Endothelial cell of umbilical vein (primary cell): Measurements from ENCODE around the gene RALGPS2. TPM values are rescaled to one million over a fixed set of nuclear protein-coding genes. Genes with fewer than 3 reads are reported as not detected.

Source experiments
- BruUV-seq: library from RNA; stranded (reverse); fragments of 400-500 nt; replicated peaks from 2 replicates; lab custom pipeline; 2021; lab: Mats Ljungman, UMichigan
- CTCF ChIA-PET: fragments of 300-600, 350-600 bp; sonication (Branson Sonifier 250); formaldehyde crosslinking; loops from one replicate; lab custom pipeline; 2021; ENCODE audit warnings: antibody characterized with exemption, inconsistent platforms; lab: Charles Lee
- POLR2A ChIA-PET: fragments of 300-600, 350-600 bp; sonication (Branson Sonifier 250); formaldehyde crosslinking; loops from one replicate; lab custom pipeline; 2021; ENCODE audit warnings: antibody characterized with exemption, inconsistent platforms; lab: Charles Lee
- DNase-seq: peaks from one replicate; pipeline ENCODE4 v3.0.0-alpha.2; 2011; ENCODE audit warnings: low read depth, low spot score
- FAIRE-seq: peaks from 2 replicates; lab custom pipeline; 2011; peaks lifted over from hg19 to GRCh38; lab: Jason Lieb, UNC
- H2AFZ ChIP-seq: 2 replicates; pipeline ENCODE4 v1.6.0; 2012; ENCODE audit warnings: low read depth, low read length, control low read depth, inconsistent platforms
- H3K27ac ChIP-seq: 2 replicates; pipeline ENCODE4 v1.5.1; 2011; ENCODE audit warnings: low read depth, mild to moderate bottlenecking, control low read depth, low read length, moderate library complexity; ENCODE audit not compliant: insufficient read depth
- H3K27me3 ChIP-seq, 2 experiments: 2 replicates each; pipeline versions ENCODE4 v1.6.0 to v1.6.1; 2011; ENCODE audit warnings: low read length in 2 of 2, mixed read lengths in 1 of 2; ENCODE audit not compliant: control insufficient read depth in 2 of 2, insufficient read depth in 2 of 2
- H3K36me3 ChIP-seq, 2 experiments: 2 replicates in 1 of 2; 3 replicates in 1 of 2; pipeline ENCODE4 v1.5.1; 2011; ENCODE audit warnings: low read length in 2 of 2, mild to moderate bottlenecking in 1 of 2, moderate library complexity in 1 of 2; ENCODE audit not compliant: control insufficient read depth in 2 of 2, insufficient read depth in 2 of 2; ENCODE audit errors: extremely low read depth in 1 of 2
- H3K4me1 ChIP-seq: 3 replicates; pipeline ENCODE4 v1.5.1; 2011; ENCODE audit warnings: mild to moderate bottlenecking, low read length; ENCODE audit not compliant: control insufficient read depth, insufficient read depth; ENCODE audit errors: extremely low read depth
- H3K4me2 ChIP-seq: 2 replicates; pipeline ENCODE4 v1.6.1; 2011; ENCODE audit warnings: low read length, control low read depth, mixed read lengths; ENCODE audit not compliant: insufficient read depth
- H3K4me3 ChIP-seq, 3 experiments: fragments of 200-600 bp in 1 of 3; sonication (generic), shearing (Covaris generic) in 1 of 3; replicated peaks in 1 of 3; 2 replicates each; pipeline ENCODE4 v1.5.1; 2011 to 2016; ENCODE audit warnings: control low read depth in 3 of 3, low read length in 3 of 3, mild to moderate bottlenecking in 2 of 3, inconsistent platforms in 1 of 3, low read depth in 1 of 3, moderate library complexity in 1 of 3; ENCODE audit not compliant: insufficient read depth in 1 of 3
- H3K79me2 ChIP-seq: 2 replicates; pipeline ENCODE4 v1.6.0; 2012; ENCODE audit warnings: low read length, inconsistent platforms; ENCODE audit not compliant: control insufficient read depth, insufficient read depth
- H3K9ac ChIP-seq: replicated peaks from 2 replicates; pipeline ENCODE3; 2011; ENCODE audit warnings: low read length, control low read depth; ENCODE audit not compliant: insufficient read depth; ENCODE audit errors: extremely low read depth
- H3K9me1 ChIP-seq: replicated peaks from 3 replicates; pipeline ENCODE4 v1.6.0; 2011; ENCODE audit warnings: mild to moderate bottlenecking, low read length; ENCODE audit not compliant: control insufficient read depth, insufficient read depth; ENCODE audit errors: extremely low read depth
- H3K9me3 ChIP-seq: replicated peaks from 2 replicates; pipeline ENCODE4 v1.5.1; 2012; ENCODE audit warnings: low read length, inconsistent platforms; ENCODE audit not compliant: control insufficient read depth, insufficient read depth
- H4K20me1 ChIP-seq: replicated peaks from 2 replicates; pipeline ENCODE3; 2011; ENCODE audit warnings: mild to moderate bottlenecking, low read length; ENCODE audit not compliant: control insufficient read depth, insufficient read depth; ENCODE audit errors: extremely low read depth
- EZH2 ChIP-seq: IDR thresholded peaks from 2 replicates; pipeline ENCODE4 v1.6.1; 2012; ENCODE audit warnings: borderline replicate concordance, low read depth, mild to moderate bottlenecking, moderate library complexity, low read length, inconsistent platforms; ENCODE audit not compliant: severe bottlenecking
- FOS ChIP-seq: IDR thresholded peaks from 2 replicates; pipeline ENCODE4 v1.6.1; 2011; ENCODE audit warnings: mild to moderate bottlenecking, low read length, moderate library complexity, borderline replicate concordance; ENCODE audit not compliant: insufficient read depth
- GATA2 ChIP-seq: IDR thresholded peaks from 2 replicates; pipeline ENCODE4 v1.7.0; 2011; ENCODE audit warnings: low read depth, mild to moderate bottlenecking, moderate library complexity, mixed read lengths, low read length; ENCODE audit not compliant: insufficient read length, insufficient read depth
- JUN ChIP-seq: IDR thresholded peaks from 2 replicates; pipeline ENCODE4 v1.6.1; 2011; ENCODE audit warnings: borderline replicate concordance, low read depth; ENCODE audit not compliant: insufficient read length, insufficient read depth
- MYC ChIP-seq: IDR thresholded peaks from one replicate; pipeline ENCODE4 v1.6.1; 2011; ENCODE audit warnings: mild to moderate bottlenecking, low read depth, low read length
- POLR2A ChIP-seq: IDR thresholded peaks from 2 replicates; pipeline ENCODE4 v1.6.1; 2012; ENCODE audit warnings: low read depth, mild to moderate bottlenecking, control low read depth, low read length
- POLR2AphosphoS5 ChIP-seq: IDR thresholded peaks from 2 replicates; pipeline ENCODE4 v1.6.1; 2012; ENCODE audit warnings: low read depth, mild to moderate bottlenecking, control low read depth, low read length, moderate library complexity; ENCODE audit not compliant: insufficient read depth
- dilution Hi-C: fragments of 300-500 bp; cut with MboI; formaldehyde crosslinking; loops from one replicate; pipeline ENCODE4 v1.15.0; 2019; ENCODE audit warnings: low sequenced_read_pairs; ENCODE audit not compliant: extremely low pct_ligation_motif_present
- intact Hi-C: fragments of 100-400 bp; cut with micrococcal nuclease; formaldehyde crosslinking; loops from one replicate; pipeline ENCODE4 v1.10.0; 2022
- polyA plus RNA-seq, 4 experiments: library from polyadenylated mRNA; depleted of rRNA in 3 of 4; stranded (reverse) in 3 of 4; unstranded in 1 of 4; fragments of >200 nt; gene quantifications; 2 replicates each; pipeline versions ENCODE4 v1.2.1 to v1.2.3, GENCODE V29; 2011 to 2012; ENCODE audit warnings: missing spikeins in 1 of 4
- total RNA-seq: library from RNA; stranded (reverse); gene quantifications from 2 replicates; pipeline ENCODE4 v1.2.3, GENCODE V29; 2021
- TF ChIP-seq, protein P1 (sequence below), 2 donors: IDR thresholded peaks; 1 replicate in 1 of 2; 2 replicates in 1 of 2; pipeline ENCODE4 v1.5.1; 2011; ENCODE audit warnings: low read length in 2 of 2, mild to moderate bottlenecking in 2 of 2, moderate library complexity in 2 of 2, control low read depth in 1 of 2, inconsistent platforms in 1 of 2, low read depth in 1 of 2; ENCODE audit not compliant: insufficient read depth in 1 of 2; ENCODE audit errors: extremely low read depth in 1 of 2
- TF ChIP-seq, protein P2 (sequence below): IDR thresholded peaks from 2 replicates; pipeline ENCODE4 v1.6.1; 2011; ENCODE audit not compliant: insufficient read depth, insufficient read length

Gene RALGPS2
- total and polyA plus RNA-seq, 2 donors (not counting 3 experiments of a cell fraction or from before 2014, with no cell fraction given), result 4.6 to 27.7 TPM

DNA sequence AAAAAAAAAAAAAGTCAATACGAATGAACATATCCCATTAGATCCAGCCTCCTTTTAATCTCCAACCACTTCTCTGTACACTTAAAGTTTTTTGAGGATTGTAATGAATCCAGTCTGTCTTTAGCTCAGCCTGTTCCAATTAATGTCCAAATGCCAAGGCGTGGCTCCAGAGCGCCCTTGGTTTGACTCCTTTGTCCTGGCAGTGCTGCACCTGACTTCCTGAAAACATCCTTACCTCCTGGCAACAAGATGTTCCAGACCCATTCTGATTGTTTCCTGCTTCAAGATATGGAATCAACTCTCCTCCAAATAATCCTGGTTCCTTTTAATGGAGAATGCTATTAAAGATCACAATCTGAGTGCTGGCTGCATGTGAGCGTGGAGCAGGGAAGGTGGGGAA, 226.6 kb downstream of the RALGPS2 start:
- CTCF ChIA-PET, result no interaction called here
- no TSS peak for BruUV-seq
- H3K27ac ChIP-seq, result no peak overlapping the region
- H4K20me1 ChIP-seq, result no peaks in the 10 kb centered on the region
- H3K4me2 ChIP-seq, result no peak overlapping the region
- H2AFZ ChIP-seq, result no peak overlapping the region
- intact Hi-C loops (no loop called here), dilution Hi-C loops (no loop called here)
- no peaks in the 10 kb centered on the region for H3K79me2 ChIP-seq
- TF ChIP-seq MYC (no peak), GATA2 (no peak), FOS (no peak), POLR2A (no peak), POLR2AphosphoS5 (no peak)
- POLR2A ChIA-PET, result no interaction called here
- H3K9ac ChIP-seq, result no peak overlapping the region
- no peak overlapping the region for H3K4me3 ChIP-seq
- H3K9me3 ChIP-seq, result no peaks in the 10 kb centered on the region
- no peaks in the 10 kb centered on the region for H3K9me1 ChIP-seq
- no peak for FAIRE-seq
- DNase-seq, result no peak
- no peaks in the 10 kb centered on the region for H3K36me3 ChIP-seq
- peaks cover 0 to 6% of the 10 kb centered on the region in 2 experiments for H3K27me3 ChIP-seq
- no peaks in the 10 kb centered on the region for H3K4me1 ChIP-seq

DNA sequence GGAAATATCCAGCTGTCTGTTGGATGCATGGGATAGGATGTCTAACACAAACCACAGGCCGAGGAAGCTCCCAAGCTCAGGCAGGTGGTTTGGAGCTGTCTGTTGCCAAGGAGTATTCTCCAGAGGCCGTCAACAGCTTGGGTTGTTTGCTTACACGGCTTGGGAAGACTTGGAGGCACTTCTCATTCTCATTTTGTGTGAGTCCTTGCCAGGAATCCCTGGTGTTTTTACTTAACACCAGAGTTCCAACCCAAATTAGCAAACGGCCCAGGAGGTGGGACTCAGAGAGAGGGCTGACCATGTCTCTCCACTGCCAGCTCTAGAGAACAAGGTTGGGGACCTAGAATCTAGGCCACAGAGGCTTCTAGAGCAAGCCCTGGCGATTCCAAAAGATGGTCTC, 228.0 kb downstream of the RALGPS2 start:
- no peak overlapping the region for H3K27ac ChIP-seq
- no peak for DNase-seq
- no TSS peak for BruUV-seq
- H3K9me3 ChIP-seq, result no peaks in the 10 kb centered on the region
- ChIA-PET CTCF (no interaction called here), POLR2A (no interaction called here)
- TF ChIP-seq, protein P1, sequence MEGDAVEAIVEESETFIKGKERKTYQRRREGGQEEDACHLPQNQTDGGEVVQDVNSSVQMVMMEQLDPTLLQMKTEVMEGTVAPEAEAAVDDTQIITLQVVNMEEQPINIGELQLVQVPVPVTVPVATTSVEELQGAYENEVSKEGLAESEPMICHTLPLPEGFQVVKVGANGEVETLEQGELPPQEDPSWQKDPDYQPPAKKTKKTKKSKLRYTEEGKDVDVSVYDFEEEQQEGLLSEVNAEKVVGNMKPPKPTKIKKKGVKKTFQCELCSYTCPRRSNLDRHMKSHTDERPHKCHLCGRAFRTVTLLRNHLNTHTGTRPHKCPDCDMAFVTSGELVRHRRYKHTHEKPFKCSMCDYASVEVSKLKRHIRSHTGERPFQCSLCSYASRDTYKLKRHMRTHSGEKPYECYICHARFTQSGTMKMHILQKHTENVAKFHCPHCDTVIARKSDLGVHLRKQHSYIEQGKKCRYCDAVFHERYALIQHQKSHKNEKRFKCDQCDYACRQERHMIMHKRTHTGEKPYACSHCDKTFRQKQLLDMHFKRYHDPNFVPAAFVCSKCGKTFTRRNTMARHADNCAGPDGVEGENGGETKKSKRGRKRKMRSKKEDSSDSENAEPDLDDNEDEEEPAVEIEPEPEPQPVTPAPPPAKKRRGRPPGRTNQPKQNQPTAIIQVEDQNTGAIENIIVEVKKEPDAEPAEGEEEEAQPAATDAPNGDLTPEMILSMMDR (IDR thresholded peaks at IDR 0.05; ENCODE audit: extremely low read depth in 1 of 2, insufficient read depth in 1 of 2, low read depth in 1 of 2, low read length in 2 of 2), result no peak
- TF ChIP-seq POLR2A, result no peak
- TF ChIP-seq MYC, result no peak
- TF ChIP-seq POLR2AphosphoS5, result no peak
- no peak for TF ChIP-seq FOS
- TF ChIP-seq, protein P2, sequence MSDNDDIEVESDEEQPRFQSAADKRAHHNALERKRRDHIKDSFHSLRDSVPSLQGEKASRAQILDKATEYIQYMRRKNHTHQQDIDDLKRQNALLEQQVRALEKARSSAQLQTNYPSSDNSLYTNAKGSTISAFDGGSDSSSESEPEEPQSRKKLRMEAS, result no peak
- TF ChIP-seq JUN, result no peak
- no peak for TF ChIP-seq EZH2
- TF ChIP-seq GATA2, result no peak
- no peaks in the 10 kb centered on the region for H3K36me3 ChIP-seq
- H4K20me1 ChIP-seq, result no peaks in the 10 kb centered on the region
- H3K4me2 ChIP-seq, result no peak overlapping the region
- no peaks in the 10 kb centered on the region for H3K79me2 ChIP-seq
- FAIRE-seq, result no peak
- no peak overlapping the region for H3K4me3 ChIP-seq
- H2AFZ ChIP-seq, result no peak overlapping the region
- H3K9ac ChIP-seq, result no peak overlapping the region
- dilution Hi-C loops, result no loop called here
- H3K4me1 ChIP-seq, result no peaks in the 10 kb centered on the region
- intact Hi-C loops, result no loop called here
- H3K9me1 ChIP-seq, result no peaks in the 10 kb centered on the region
- peaks cover 0 to 4% of the 10 kb centered on the region in 2 experiments for H3K27me3 ChIP-seq
